GM12874 (cell line): ENCODE data around the gene LGMN.

ENCODE experiments used
- CTCF ChIP-seq: IDR thresholded peaks from 2 replicates; pipeline ENCODE4 v1.5.1; 2011; ENCODE audit warnings: low read depth, mild to moderate bottlenecking, control low read depth, low read length, moderate library complexity; ENCODE audit not compliant: insufficient read depth

The LGMN gene

GRCh38 chr14:92748259-92749016 lies at the start of gene LGMN:
LGMN (minus strand) TSS chr14:92748627; CDS start chr14:92732786, 15,841 bp downstream.
- no peak for TF ChIP-seq CTCF

GRCh38 chr14:92794961-92795360 lies 46.5 kb upstream of the LGMN start:
- no peak for TF ChIP-seq CTCF

- no peak for TF ChIP-seq CTCF
Observed at GRCh38 chr14:92794547-92794941, 46.1 kb upstream of the LGMN start.

- no peak for TF ChIP-seq CTCF
Observed at GRCh38 chr14:92793709-92794546, 45.5 kb upstream of the LGMN start, which contains the start of gene GOLGA5. GOLGA5 (plus strand) TSS chr14:92794305; CDS start chr14:92797438, 3,133 bp downstream.

- TF ChIP-seq CTCF: no peak
Observed at GRCh38 chr14:92792885-92793284, 44.5 kb upstream of the LGMN start.

- TF ChIP-seq CTCF: no peak
Observed at GRCh38 chr14:92789457-92790089, 41.1 kb upstream of the LGMN start.

GRCh38 chr14:92787554-92787953 lies 39.1 kb upstream of the LGMN start:
- no peak for TF ChIP-seq CTCF
